SU-DHL-6 (cell line): ENCODE data around the gene GRM5.

Experiments
- H2AFZ ChIP-seq: fragments of 200-600 bp; sonication (generic); 2 replicates; pipeline ENCODE4 v1.6.1; 2014; ENCODE audit warnings: low read depth, mild to moderate bottlenecking, moderate library complexity, mixed read lengths, antibody characterized with exemption, low read length; ENCODE audit not compliant: severe bottlenecking
- H3F3A ChIP-seq: fragments of 200-600 bp; shearing (Covaris generic); 2 replicates; pipeline ENCODE4 v1.6.0; 2016; ENCODE audit warnings: antibody characterized with exemption, mild to moderate bottlenecking; ENCODE audit not compliant: insufficient read depth
- H3K27ac ChIP-seq: fragments of 200-600 bp; sonication (generic); 2 replicates; pipeline ENCODE4 v1.5.1; 2016; ENCODE audit warnings: low read depth, mild to moderate bottlenecking, low read length, moderate library complexity, mixed read lengths
- H3K27me3 ChIP-seq: fragments of 200-600 bp; sonication (generic), shearing (Covaris generic); 2 replicates; pipeline ENCODE4 v1.6.0; 2014; ENCODE audit warnings: mild to moderate bottlenecking, low read length
- H3K36me3 ChIP-seq: fragments of 200-600 bp; sonication (generic); 2 replicates; pipeline ENCODE4 v1.6.1; 2014; ENCODE audit warnings: mild to moderate bottlenecking, low read length, mixed read lengths
- H3K4me2 ChIP-seq: fragments of 300-600, 200-600 bp; shearing (Covaris generic), sonication (generic); 2 replicates; pipeline ENCODE4 v1.6.0; 2014; ENCODE audit warnings: low read length, low read depth, mild to moderate bottlenecking; ENCODE audit not compliant: poor library complexity, severe bottlenecking
- H3K4me3 ChIP-seq: fragments of 200-600 bp; sonication (generic); 2 replicates; pipeline ENCODE4 v1.5.1; 2014; ENCODE audit warnings: antibody characterized with exemption, low read length, mild to moderate bottlenecking, mixed read lengths; ENCODE audit not compliant: insufficient read depth, poor library complexity, severe bottlenecking
- H3K79me2 ChIP-seq: fragments of 200-600 bp; sonication (generic); 2 replicates; pipeline ENCODE4 v1.6.1; 2014; ENCODE audit warnings: mild to moderate bottlenecking, low read length, moderate library complexity; ENCODE audit not compliant: insufficient read depth
- H3K9ac ChIP-seq: fragments of 200-600 bp; sonication (generic); 2 replicates; pipeline ENCODE4 v1.7.0; 2014; ENCODE audit warnings: mild to moderate bottlenecking, low read length
- H3K9me2 ChIP-seq: fragments of 200-600 bp; sonication (generic); replicated peaks from 2 replicates; pipeline ENCODE4 v1.6.1; 2014; ENCODE audit warnings: low read length; ENCODE audit not compliant: insufficient read depth
- H3K9me3 ChIP-seq: fragments of 200-600 bp; sonication (generic); 2 replicates; pipeline ENCODE4 v1.6.1; 2014; ENCODE audit warnings: low read length, mixed read lengths; ENCODE audit not compliant: insufficient read depth
- H4K20me1 ChIP-seq: fragments of 200-600 bp; sonication (generic); 2 replicates; pipeline ENCODE4 v1.6.1; 2014; ENCODE audit warnings: low read depth, mild to moderate bottlenecking, antibody characterized with exemption, low read length, moderate library complexity, mixed read lengths
- CTCF ChIP-seq: fragments of 200-600 bp; sonication (generic); IDR thresholded peaks from one replicate; pipeline ENCODE4 v1.5.1; 2017; ENCODE audit warnings: antibody characterized with exemption, mild to moderate bottlenecking, low read length, moderate library complexity; ENCODE audit not compliant: insufficient read depth, poor library complexity, severe bottlenecking
- EZH2phosphoT487 ChIP-seq: fragments of 200-600 bp; sonication (generic), shearing (Covaris generic); conservative IDR thresholded peaks from 2 replicates; pipeline ENCODE4 v1.6.1; 2018; ENCODE audit warnings: mild to moderate bottlenecking, antibody characterized with exemption, low read length, moderate library complexity, mixed read lengths

Gene GRM5

DNA sequence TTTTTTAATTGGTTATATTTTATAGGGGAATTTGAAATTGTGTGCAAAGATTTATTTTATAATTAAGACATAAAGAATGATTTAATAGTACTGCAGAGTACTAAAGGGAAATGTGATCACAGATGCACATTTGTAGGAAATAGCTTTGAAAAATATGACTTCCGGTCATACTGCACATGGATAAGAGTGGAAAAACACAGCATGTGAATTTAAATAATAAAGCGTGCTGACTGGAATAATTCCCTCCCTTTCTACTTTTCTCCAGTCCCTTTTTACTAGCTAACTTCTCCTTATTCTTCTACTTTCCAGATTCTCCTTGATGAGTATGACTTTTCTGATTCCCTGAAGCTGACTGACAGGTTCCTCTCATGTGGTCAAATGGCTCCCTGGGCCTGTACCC, 489.9 kb downstream of the GRM5 start:
- TF ChIP-seq CTCF (no peak), EZH2phosphoT487 (no peak)
- Histone ChIP-seq H3K9me2 (no peaks in the 10 kb centered on the region), H3K36me3 (no peaks in the 10 kb centered on the region), H3F3A (no peaks in the 10 kb centered on the region), H3K79me2 (no peaks in the 10 kb centered on the region), H3K4me3 (no peak overlapping the region), H3K9ac (no peak overlapping the region), H4K20me1 (no peaks in the 10 kb centered on the region), H3K9me3 (no peaks in the 10 kb centered on the region), H3K27me3 (no peaks in the 10 kb centered on the region), H2AFZ (no peak overlapping the region), H3K4me2 (no peak overlapping the region), H3K27ac (no peak overlapping the region)

- H3K9me2 ChIP-seq, result no peaks in the 10 kb centered on the region
- H3K27me3 ChIP-seq, result no peaks in the 10 kb centered on the region
- no peak overlapping the region for H2AFZ ChIP-seq
- no peak overlapping the region for H3K27ac ChIP-seq
- H3F3A ChIP-seq, result no peaks in the 10 kb centered on the region
- no peaks in the 10 kb centered on the region for H3K79me2 ChIP-seq
- H4K20me1 ChIP-seq, result no peaks in the 10 kb centered on the region
- H3K9ac ChIP-seq, result no peak overlapping the region
- H3K4me2 ChIP-seq, result no peak overlapping the region
- no peaks in the 10 kb centered on the region for H3K36me3 ChIP-seq
- TF ChIP-seq EZH2phosphoT487, result no peak
- TF ChIP-seq CTCF, result no peak
- no peak overlapping the region for H3K4me3 ChIP-seq
- H3K9me3 ChIP-seq, result no peaks in the 10 kb centered on the region
Observed at GRCh38 chr11:88569342-88569741, 496.4 kb downstream of the GRM5 start.

- H3K9me3 ChIP-seq, result no peaks in the 10 kb centered on the region
- no peaks in the 10 kb centered on the region for H3K27me3 ChIP-seq
- no peaks in the 10 kb centered on the region for H4K20me1 ChIP-seq
- H3K4me3 ChIP-seq, result no peak overlapping the region
- H3K27ac ChIP-seq, result no peak overlapping the region
- H3K9me2 ChIP-seq, result no peaks in the 10 kb centered on the region
- no peaks in the 10 kb centered on the region for H3K79me2 ChIP-seq
- no peaks in the 10 kb centered on the region for H3F3A ChIP-seq
- H2AFZ ChIP-seq, result no peak overlapping the region
- H3K4me2 ChIP-seq, result no peak overlapping the region
- no peaks in the 10 kb centered on the region for H3K36me3 ChIP-seq
- no peak overlapping the region for H3K9ac ChIP-seq
- TF ChIP-seq CTCF (no peak), EZH2phosphoT487 (no peak)
Observed at GRCh38 chr11:88555829-88556202, 510.0 kb downstream of the GRM5 start.
